Colonic mucosa (tissue), 4 donors: ENCODE results near the gene ASPHD2. TPM values are rescaled to one million over a fixed set of nuclear protein-coding genes. Genes with fewer than 3 reads are reported as not detected.

Source experiments
- DNase-seq: peaks from one replicate; pipeline ENCODE4 v3.0.0-alpha.2; 2020
- H3K27ac ChIP-seq: fragments of 200-600 bp; one replicate; pipeline ENCODE4 v1.8.0; 2021
- H3K27me3 ChIP-seq: fragments of 200-600 bp; one replicate; pipeline ENCODE4 v1.8.0; 2021
- H3K36me3 ChIP-seq: fragments of 200-600 bp; one replicate; pipeline ENCODE4 v1.8.0; 2021
- H3K4me1 ChIP-seq: fragments of 200-600 bp; one replicate; pipeline ENCODE4 v1.8.0; 2021; ENCODE audit warnings: mild to moderate bottlenecking
- H3K4me3 ChIP-seq: fragments of 200-600 bp; one replicate; pipeline ENCODE4 v1.8.0; 2021
- H3K9ac ChIP-seq, 2 donors: one replicate each; pipeline ENCODE4 v1.7.0; 2013; ENCODE audit warnings: control low read depth in 2 of 2, low read depth in 2 of 2, low read length in 2 of 2
- H3K9me3 ChIP-seq: fragments of 200-600 bp; one replicate; pipeline ENCODE4 v1.8.0; 2021
- intact Hi-C: fragments of 100-400 bp; cut with DNase I; formaldehyde crosslinking; loops from one replicate; pipeline ENCODE4 v1.14.1; 2022
- total RNA-seq, 2 donors: library from RNA; stranded (reverse); fragmentation: NEBNext Ultra II Directional in 1 of 2; extraction: Animal tissue kit (Norgen Biotek cat#: 25700) in 1 of 2; gene quantifications; one replicate each; pipeline ENCODE4 v1.2.1, GENCODE V29; 2021
- TF ChIP-seq, protein P1 (sequence below): fragments of 200-600 bp; IDR thresholded peaks from one replicate; pipeline ENCODE4 v1.8.0; 2022; ENCODE audit warnings: antibody characterized with exemption, mild to moderate bottlenecking
- donor health status: healthy.
- donor health status: DM: no; HTN: no; CAD: no.
- donor health status: DM: no; HTN: no; CAD: no.

ASPHD2 gene
- total RNA-seq, 2 donors from 2014 or later, result 3.8 to 4.3 TPM

DNA sequence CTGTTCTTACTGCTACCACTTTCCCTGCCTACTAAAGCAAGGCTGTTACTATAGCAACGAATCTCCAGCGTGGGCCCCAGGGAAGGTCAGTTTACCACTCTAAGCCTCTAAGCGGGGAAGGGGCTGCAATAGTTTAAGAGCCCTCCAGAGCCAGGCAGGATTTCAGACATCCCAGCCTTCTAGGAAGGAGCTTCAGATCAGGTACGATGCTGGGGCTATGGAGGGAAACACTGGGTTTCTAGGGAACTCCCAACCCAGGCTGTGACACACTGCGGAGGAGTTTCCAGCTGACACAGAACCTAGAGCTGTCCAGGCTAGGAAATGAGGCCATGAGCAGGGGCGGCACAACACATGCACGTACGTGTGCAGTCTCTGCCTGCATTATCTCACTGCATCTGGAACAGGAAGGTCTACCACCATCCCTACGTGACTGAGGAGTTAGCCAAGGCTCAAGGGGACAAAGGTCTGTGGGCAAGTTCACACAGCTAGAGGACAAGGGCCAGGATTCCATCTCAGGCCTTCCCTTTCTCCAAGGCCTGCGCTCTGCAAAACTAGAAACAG is 34.1 kb downstream of the ASPHD2 start:
- H3K36me3 ChIP-seq, result no peaks in the 10 kb centered on the region
- DNase-seq, result no peak
- intact Hi-C loops, result no loop called here
- TF ChIP-seq, protein P1, sequence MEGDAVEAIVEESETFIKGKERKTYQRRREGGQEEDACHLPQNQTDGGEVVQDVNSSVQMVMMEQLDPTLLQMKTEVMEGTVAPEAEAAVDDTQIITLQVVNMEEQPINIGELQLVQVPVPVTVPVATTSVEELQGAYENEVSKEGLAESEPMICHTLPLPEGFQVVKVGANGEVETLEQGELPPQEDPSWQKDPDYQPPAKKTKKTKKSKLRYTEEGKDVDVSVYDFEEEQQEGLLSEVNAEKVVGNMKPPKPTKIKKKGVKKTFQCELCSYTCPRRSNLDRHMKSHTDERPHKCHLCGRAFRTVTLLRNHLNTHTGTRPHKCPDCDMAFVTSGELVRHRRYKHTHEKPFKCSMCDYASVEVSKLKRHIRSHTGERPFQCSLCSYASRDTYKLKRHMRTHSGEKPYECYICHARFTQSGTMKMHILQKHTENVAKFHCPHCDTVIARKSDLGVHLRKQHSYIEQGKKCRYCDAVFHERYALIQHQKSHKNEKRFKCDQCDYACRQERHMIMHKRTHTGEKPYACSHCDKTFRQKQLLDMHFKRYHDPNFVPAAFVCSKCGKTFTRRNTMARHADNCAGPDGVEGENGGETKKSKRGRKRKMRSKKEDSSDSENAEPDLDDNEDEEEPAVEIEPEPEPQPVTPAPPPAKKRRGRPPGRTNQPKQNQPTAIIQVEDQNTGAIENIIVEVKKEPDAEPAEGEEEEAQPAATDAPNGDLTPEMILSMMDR, result no peak
- H3K27ac ChIP-seq, result no peak overlapping the region
- H3K9ac ChIP-seq, result no peak overlapping the region
- no peaks in the 10 kb centered on the region for H3K4me1 ChIP-seq
- no peaks in the 10 kb centered on the region for H3K27me3 ChIP-seq
- no peaks in the 10 kb centered on the region for H3K9me3 ChIP-seq
- no peak overlapping the region for H3K4me3 ChIP-seq

DNA sequence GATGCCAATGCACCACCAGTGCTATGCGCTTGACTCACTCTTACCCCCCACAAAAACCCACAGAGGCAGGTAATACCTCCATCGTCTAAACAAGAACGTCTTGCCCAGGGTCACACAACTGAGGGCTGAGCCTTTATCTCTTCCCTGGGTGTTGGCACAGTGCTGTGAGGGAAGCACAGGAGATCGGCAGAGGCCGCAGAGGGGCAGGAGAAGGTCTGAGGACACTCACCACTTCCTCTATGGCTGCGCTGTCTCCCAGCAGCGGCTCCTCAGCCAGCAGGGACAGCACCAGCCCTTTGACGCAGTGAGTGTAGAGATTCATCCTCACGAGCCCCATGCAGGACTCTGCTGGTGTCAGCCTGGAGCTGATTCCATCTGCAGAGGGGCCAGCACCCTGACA is 34.6 kb downstream of the ASPHD2 start:
- no peaks in the 10 kb centered on the region for H3K9me3 ChIP-seq
- no peak overlapping the region for H3K27ac ChIP-seq
- intact Hi-C loops, result no loop called here
- no peak for DNase-seq
- no peaks in the 10 kb centered on the region for H3K27me3 ChIP-seq
- TF ChIP-seq, protein P1, result no peak
- no peaks in the 10 kb centered on the region for H3K36me3 ChIP-seq
- H3K4me3 ChIP-seq, result no peak overlapping the region
- H3K4me1 ChIP-seq, result no peaks in the 10 kb centered on the region
- H3K9ac ChIP-seq, result no peak overlapping the region

GRCh38 chr22:26464312-26464711 is 35.3 kb downstream of the ASPHD2 start:
- Histone ChIP-seq H3K9me3 (no peaks in the 10 kb centered on the region), H3K36me3 (no peaks in the 10 kb centered on the region), H3K4me1 (no peaks in the 10 kb centered on the region), H3K27ac (no peak overlapping the region), H3K9ac (no peak overlapping the region), H3K27me3 (no peaks in the 10 kb centered on the region), H3K4me3 (no peak overlapping the region)
- intact Hi-C loops, result no loop called here
- TF ChIP-seq, protein P1, result no peak
- no peak for DNase-seq

DNA sequence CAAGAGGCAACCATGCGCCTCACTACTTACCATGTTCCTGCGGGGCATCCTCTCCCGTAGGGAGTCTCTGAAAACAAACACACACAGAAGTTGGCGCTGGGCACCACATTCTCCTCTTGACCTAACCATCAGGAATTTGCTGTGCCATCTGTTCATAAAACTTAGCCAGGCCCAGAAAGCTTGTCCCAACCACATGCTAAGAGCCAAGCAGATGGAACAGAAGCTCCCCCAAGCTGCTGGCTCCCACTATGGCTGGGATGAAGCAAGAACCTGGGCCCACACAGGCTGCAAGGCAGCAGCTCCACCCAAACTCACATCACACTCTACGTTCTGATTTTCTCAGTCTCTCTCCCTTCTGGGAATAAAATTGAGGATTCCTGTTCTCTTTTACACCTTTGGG is 37.1 kb downstream of the ASPHD2 start:
- Histone ChIP-seq H3K4me3 (no peak overlapping the region), H3K9me3 (no peaks in the 10 kb centered on the region), H3K27ac (no peak overlapping the region), H3K4me1 (no peaks in the 10 kb centered on the region), H3K36me3 (peaks cover 4% of the 10 kb centered on the region), H3K9ac (no peak overlapping the region), H3K27me3 (no peaks in the 10 kb centered on the region)
- DNase-seq, result no peak
- intact Hi-C loops, result no loop called here
- TF ChIP-seq, protein P1, result no peak

- Histone ChIP-seq H3K9ac (no peak overlapping the region), H3K36me3 (peaks cover 17% of the 10 kb centered on the region), H3K4me1 (no peaks in the 10 kb centered on the region), H3K9me3 (no peaks in the 10 kb centered on the region), H3K4me3 (no peak overlapping the region), H3K27ac (no peak overlapping the region), H3K27me3 (no peaks in the 10 kb centered on the region)
- DNase-seq, result no peak
- intact Hi-C loops, result no loop called here
- TF ChIP-seq, protein P1, result no peak
Observed at GRCh38 chr22:26470807-26471206, 41.7 kb downstream of the ASPHD2 start.
